Astrocyte (in vitro differentiated cells and primary cell): ENCODE measurements around the gene HS6ST3. TPM values are rescaled to one million over a fixed set of nuclear protein-coding genes. Genes with fewer than 3 reads are reported as not detected.

ENCODE experiments used
- DNase-seq: peaks from one replicate; pipeline ENCODE4 v3.0.0-alpha.2; 2010; ENCODE audit warnings: low read depth
- FAIRE-seq: peaks from 2 replicates; lab custom pipeline; 2011; peaks lifted over from hg19 to GRCh38; lab: Jason Lieb, UNC
- H2AFZ ChIP-seq: 2 replicates; pipeline ENCODE4 v1.6.0; 2012; ENCODE audit warnings: low read depth, low read length, inconsistent platforms
- H3K27ac ChIP-seq: 2 replicates; pipeline ENCODE4 v1.5.1; 2011; ENCODE audit warnings: low read depth, low read length, inconsistent platforms
- H3K27me3 ChIP-seq: 2 replicates; pipeline ENCODE4 v1.6.0; 2011; ENCODE audit warnings: low read length, inconsistent platforms; ENCODE audit not compliant: insufficient read depth
- H3K36me3 ChIP-seq: 2 replicates; pipeline ENCODE4 v1.5.1; 2011; ENCODE audit warnings: low read length, inconsistent platforms; ENCODE audit not compliant: insufficient read depth
- H3K4me1 ChIP-seq: 2 replicates; pipeline ENCODE4 v1.5.1; 2011; ENCODE audit warnings: low read length, inconsistent platforms; ENCODE audit not compliant: insufficient read depth
- H3K4me2 ChIP-seq: 2 replicates; pipeline ENCODE4 v1.6.0; 2012; ENCODE audit warnings: low read length, inconsistent platforms
- H3K4me3 ChIP-seq: 2 replicates; pipeline ENCODE4 v1.5.1; 2011; ENCODE audit warnings: low read depth, mild to moderate bottlenecking, low read length, inconsistent platforms; ENCODE audit not compliant: insufficient read depth
- H3K79me2 ChIP-seq: 2 replicates; pipeline ENCODE4 v1.6.0; 2012; ENCODE audit warnings: mild to moderate bottlenecking, low read length, inconsistent platforms; ENCODE audit not compliant: insufficient read depth
- H3K9ac ChIP-seq: 2 replicates; pipeline ENCODE4 v1.6.0; 2012; ENCODE audit warnings: mild to moderate bottlenecking, low read length, inconsistent platforms
- H3K9me3 ChIP-seq: 2 replicates; pipeline ENCODE4 v1.5.1; 2012; ENCODE audit warnings: low read depth, mild to moderate bottlenecking, low read length, inconsistent platforms; ENCODE audit not compliant: insufficient read depth
- H4K20me1 ChIP-seq: 2 replicates; pipeline ENCODE4 v1.6.0; 2012; ENCODE audit warnings: low read length, inconsistent platforms; ENCODE audit not compliant: insufficient read depth
- H3K27ac Mint-ChIP-seq: one replicate; pipeline ENCODE4 v1.8.0; 2021; ENCODE audit warnings: mild to moderate bottlenecking, mixed read lengths; ENCODE audit not compliant: unreplicated experiment
- H3K27me3 Mint-ChIP-seq: one replicate; pipeline ENCODE4 v1.8.0; 2021; ENCODE audit warnings: low read depth, mixed read lengths; ENCODE audit not compliant: unreplicated experiment
- H3K36me3 Mint-ChIP-seq: one replicate; pipeline ENCODE4 v1.8.0; 2021; ENCODE audit warnings: low read depth, mixed read lengths; ENCODE audit not compliant: unreplicated experiment
- H3K4me1 Mint-ChIP-seq: one replicate; pipeline ENCODE4 v1.8.0; 2021; ENCODE audit warnings: low read depth, mixed read lengths; ENCODE audit not compliant: unreplicated experiment
- H3K4me3 Mint-ChIP-seq: one replicate; pipeline ENCODE4 v1.8.0; 2021; ENCODE audit warnings: mild to moderate bottlenecking, moderate library complexity, mixed read lengths; ENCODE audit not compliant: unreplicated experiment
- H3K9me3 Mint-ChIP-seq: one replicate; pipeline ENCODE4 v1.8.0; 2021; ENCODE audit warnings: mild to moderate bottlenecking, mixed read lengths; ENCODE audit not compliant: unreplicated experiment
- EZH2 ChIP-seq: IDR thresholded peaks from 2 replicates; pipeline ENCODE4 v1.6.1; 2012; ENCODE audit warnings: mild to moderate bottlenecking, low read length, inconsistent platforms; ENCODE audit not compliant: insufficient read depth
- total RNA-seq: library from RNA; stranded (reverse); gene quantifications from 2 replicates; pipeline ENCODE4 v1.2.1, GENCODE V29; 2021
- TF ChIP-seq, protein P1 (sequence below): IDR thresholded peaks from 2 replicates; pipeline ENCODE4 v1.5.1; 2011; ENCODE audit warnings: low read depth, mild to moderate bottlenecking, inconsistent platforms, low read length, moderate library complexity; ENCODE audit not compliant: insufficient read depth

Gene HS6ST3
- total RNA-seq, 1 donor from 2014 or later: 0.07 TPM

DNA sequence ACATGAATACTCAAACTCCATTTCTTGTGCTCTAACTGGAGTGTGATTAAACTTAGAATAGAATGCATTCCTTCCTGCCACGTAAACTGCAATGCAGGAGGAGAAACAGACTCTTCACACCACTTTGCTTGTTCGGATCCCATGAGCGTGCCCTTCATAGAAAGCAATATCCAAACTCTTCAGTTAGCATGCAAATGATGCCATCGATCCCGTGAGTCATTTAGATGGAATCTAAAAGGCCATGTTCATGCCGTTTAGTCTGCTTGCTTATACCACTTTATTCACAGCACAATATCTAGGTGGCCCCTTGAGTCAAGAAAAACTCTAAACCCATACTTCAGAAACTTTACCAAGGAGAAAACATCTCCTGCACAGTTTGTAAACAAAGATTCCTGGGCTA lies 678.6 kb downstream of the HS6ST3 start:
- no peaks in the 10 kb centered on the region for H3K4me1 ChIP-seq
- no peaks in the 10 kb centered on the region for H4K20me1 ChIP-seq
- H3K27ac Mint-ChIP-seq: no peak overlapping the region
- TF ChIP-seq, protein P1, sequence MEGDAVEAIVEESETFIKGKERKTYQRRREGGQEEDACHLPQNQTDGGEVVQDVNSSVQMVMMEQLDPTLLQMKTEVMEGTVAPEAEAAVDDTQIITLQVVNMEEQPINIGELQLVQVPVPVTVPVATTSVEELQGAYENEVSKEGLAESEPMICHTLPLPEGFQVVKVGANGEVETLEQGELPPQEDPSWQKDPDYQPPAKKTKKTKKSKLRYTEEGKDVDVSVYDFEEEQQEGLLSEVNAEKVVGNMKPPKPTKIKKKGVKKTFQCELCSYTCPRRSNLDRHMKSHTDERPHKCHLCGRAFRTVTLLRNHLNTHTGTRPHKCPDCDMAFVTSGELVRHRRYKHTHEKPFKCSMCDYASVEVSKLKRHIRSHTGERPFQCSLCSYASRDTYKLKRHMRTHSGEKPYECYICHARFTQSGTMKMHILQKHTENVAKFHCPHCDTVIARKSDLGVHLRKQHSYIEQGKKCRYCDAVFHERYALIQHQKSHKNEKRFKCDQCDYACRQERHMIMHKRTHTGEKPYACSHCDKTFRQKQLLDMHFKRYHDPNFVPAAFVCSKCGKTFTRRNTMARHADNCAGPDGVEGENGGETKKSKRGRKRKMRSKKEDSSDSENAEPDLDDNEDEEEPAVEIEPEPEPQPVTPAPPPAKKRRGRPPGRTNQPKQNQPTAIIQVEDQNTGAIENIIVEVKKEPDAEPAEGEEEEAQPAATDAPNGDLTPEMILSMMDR: no peak
- no peak for TF ChIP-seq EZH2
- H3K4me3 Mint-ChIP-seq: no peak overlapping the region
- no peak overlapping the region for H3K9ac ChIP-seq
- no peak for DNase-seq
- no peak overlapping the region for H3K4me3 ChIP-seq
- H3K79me2 ChIP-seq: no peaks in the 10 kb centered on the region
- no peaks in the 10 kb centered on the region for H3K36me3 ChIP-seq
- H3K36me3 Mint-ChIP-seq: peaks cover 2% of the 10 kb centered on the region
- no peaks in the 10 kb centered on the region for H3K27me3 ChIP-seq
- H3K4me1 Mint-ChIP-seq: peaks cover 16% of the 10 kb centered on the region
- no peak for FAIRE-seq
- no peak overlapping the region for H2AFZ ChIP-seq
- no peaks in the 10 kb centered on the region for H3K9me3 Mint-ChIP-seq
- no peaks in the 10 kb centered on the region for H3K27me3 Mint-ChIP-seq
- no peaks in the 10 kb centered on the region for H3K9me3 ChIP-seq
- no peak overlapping the region for H3K27ac ChIP-seq
- H3K4me2 ChIP-seq: no peak overlapping the region

DNA sequence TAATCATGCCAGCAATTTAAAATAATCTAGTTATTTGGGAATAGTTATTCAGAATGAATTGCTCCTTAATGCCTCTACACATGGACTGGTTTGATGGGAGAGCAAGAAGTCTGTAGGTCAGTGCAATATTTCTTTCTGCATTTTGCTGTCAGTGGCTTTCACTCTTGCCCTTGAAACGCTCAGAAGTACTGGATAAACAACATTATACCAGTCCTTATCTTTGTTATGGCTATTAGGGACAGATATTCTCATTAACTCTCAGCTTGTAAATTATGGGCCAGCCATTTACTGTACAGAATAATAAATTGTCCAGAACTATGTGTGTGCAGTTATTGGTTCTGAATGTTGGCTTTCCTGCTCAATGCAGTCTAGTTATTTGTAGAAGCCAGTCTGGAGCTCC lies 680.0 kb downstream of the HS6ST3 start:
- Histone ChIP-seq H3K9me3 (no peaks in the 10 kb centered on the region), H3K27ac (no peak overlapping the region), H3K4me3 (no peak overlapping the region), H3K9ac (no peak overlapping the region), H4K20me1 (no peaks in the 10 kb centered on the region), H3K36me3 (no peaks in the 10 kb centered on the region), H2AFZ (no peak overlapping the region), H3K4me1 (no peaks in the 10 kb centered on the region), H3K27me3 (no peaks in the 10 kb centered on the region), H3K4me2 (no peak overlapping the region), H3K79me2 (no peaks in the 10 kb centered on the region)
- FAIRE-seq (no peak), DNase-seq (no peak)
- no peaks in the 10 kb centered on the region for H3K9me3 Mint-ChIP-seq
- TF ChIP-seq, protein P1: no peak
- TF ChIP-seq EZH2: no peak
- H3K36me3 Mint-ChIP-seq: peaks cover 2% of the 10 kb centered on the region
- H3K4me1 Mint-ChIP-seq: peaks cover 16% of the 10 kb centered on the region
- no peak overlapping the region for H3K27ac Mint-ChIP-seq
- no peak overlapping the region for H3K4me3 Mint-ChIP-seq
- H3K27me3 Mint-ChIP-seq: no peaks in the 10 kb centered on the region

DNA sequence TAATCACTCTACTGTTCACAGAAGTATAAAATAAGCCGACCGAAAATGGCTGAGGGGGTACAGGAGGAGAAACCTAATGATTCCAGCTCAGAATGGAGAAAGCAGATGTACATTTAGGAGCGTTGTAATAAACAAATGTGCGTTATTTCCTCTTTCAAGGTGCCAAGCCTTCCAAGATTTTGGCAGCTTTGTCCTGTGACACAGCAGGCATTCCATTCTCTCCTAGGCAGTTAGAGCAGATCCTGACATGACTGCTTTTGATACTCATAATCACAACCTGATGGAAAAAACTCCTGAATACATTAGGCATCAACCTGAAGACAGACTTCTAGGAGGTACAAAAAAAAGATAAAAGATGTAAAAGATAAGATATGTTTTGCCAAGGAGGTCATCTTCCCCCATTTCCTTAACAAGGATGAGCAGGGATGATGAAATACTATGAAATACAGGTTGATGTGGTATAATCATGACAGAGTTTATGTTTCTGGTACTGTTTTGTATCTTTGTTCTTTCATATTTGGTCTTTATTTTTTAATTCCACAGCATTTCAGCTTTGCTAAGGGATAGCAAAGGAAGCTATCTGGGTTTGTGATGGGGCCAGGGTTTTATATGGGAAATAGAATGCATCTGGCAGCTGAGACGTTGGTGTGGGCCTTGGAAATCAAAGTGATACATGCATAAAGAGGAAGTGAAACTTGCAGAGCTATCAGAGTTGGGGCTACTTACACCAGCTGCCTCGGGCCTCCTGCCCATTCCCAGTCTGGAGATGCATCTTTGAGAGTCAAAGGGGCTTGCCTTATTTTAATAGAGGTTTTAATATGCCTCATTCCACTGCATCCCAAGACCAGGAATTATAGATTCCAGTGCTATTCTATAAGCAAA lies 681.8 kb downstream of the HS6ST3 start:
- H3K4me3 ChIP-seq: no peak overlapping the region
- DNase-seq: no peak
- no peak overlapping the region for H2AFZ ChIP-seq
- H4K20me1 ChIP-seq: no peaks in the 10 kb centered on the region
- Mint-ChIP-seq H3K27me3 (no peaks in the 10 kb centered on the region), H3K9me3 (no peaks in the 10 kb centered on the region), H3K4me3 (no peak overlapping the region), H3K36me3 (peaks cover 2% of the 10 kb centered on the region), H3K27ac (no peak overlapping the region), H3K4me1 (peaks cover 12% of the 10 kb centered on the region)
- no peak for FAIRE-seq
- H3K4me1 ChIP-seq: no peaks in the 10 kb centered on the region
- H3K4me2 ChIP-seq: no peak overlapping the region
- no peaks in the 10 kb centered on the region for H3K9me3 ChIP-seq
- H3K9ac ChIP-seq: no peak overlapping the region
- no peak overlapping the region for H3K27ac ChIP-seq
- H3K36me3 ChIP-seq: no peaks in the 10 kb centered on the region
- no peaks in the 10 kb centered on the region for H3K27me3 ChIP-seq
- H3K79me2 ChIP-seq: no peaks in the 10 kb centered on the region
- TF ChIP-seq, protein P1: no peak
- TF ChIP-seq EZH2: no peak
